Measurements from ENCODE around the gene IQSEC3.

DNA sequence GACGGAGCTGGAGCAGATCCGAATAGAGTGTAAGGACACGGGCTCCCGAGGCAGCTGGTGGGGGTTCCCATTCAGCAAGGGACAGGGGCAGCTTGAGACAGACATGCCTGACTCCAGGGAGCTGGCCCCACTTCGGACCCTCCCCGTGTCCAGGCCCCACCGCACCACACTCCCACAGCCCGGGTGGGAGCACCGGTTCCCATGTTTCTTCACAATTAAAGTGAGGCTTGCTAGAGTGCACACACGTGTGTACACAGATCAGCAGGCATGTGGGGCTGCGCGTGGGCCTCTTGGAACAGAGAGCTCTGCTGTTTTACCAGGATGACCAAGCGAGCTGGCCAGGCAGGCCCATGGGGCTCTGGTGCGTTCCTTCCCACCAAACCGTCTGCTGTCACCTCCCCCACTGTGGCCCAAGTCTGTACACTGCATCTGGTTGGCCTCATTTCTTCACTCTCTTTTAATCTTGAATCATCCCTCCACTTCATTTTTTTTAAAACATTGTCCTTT lies 99.3 kb downstream of the IQSEC3 start:
- TF ChIP-seq, protein P1, sequence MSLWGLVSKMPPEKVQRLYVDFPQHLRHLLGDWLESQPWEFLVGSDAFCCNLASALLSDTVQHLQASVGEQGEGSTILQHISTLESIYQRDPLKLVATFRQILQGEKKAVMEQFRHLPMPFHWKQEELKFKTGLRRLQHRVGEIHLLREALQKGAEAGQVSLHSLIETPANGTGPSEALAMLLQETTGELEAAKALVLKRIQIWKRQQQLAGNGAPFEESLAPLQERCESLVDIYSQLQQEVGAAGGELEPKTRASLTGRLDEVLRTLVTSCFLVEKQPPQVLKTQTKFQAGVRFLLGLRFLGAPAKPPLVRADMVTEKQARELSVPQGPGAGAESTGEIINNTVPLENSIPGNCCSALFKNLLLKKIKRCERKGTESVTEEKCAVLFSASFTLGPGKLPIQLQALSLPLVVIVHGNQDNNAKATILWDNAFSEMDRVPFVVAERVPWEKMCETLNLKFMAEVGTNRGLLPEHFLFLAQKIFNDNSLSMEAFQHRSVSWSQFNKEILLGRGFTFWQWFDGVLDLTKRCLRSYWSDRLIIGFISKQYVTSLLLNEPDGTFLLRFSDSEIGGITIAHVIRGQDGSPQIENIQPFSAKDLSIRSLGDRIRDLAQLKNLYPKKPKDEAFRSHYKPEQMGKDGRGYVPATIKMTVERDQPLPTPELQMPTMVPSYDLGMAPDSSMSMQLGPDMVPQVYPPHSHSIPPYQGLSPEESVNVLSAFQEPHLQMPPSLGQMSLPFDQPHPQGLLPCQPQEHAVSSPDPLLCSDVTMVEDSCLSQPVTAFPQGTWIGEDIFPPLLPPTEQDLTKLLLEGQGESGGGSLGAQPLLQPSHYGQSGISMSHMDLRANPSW (CRISPR knock-in tag; conservative IDR thresholded peaks at IDR 0.05; ENCODE audit: low read depth), result no peak
- TF ChIP-seq ESRRA (CRISPR knock-in tag; IDR thresholded peaks at IDR 0.05; ENCODE audit: borderline replicate concordance) (no peak), ZNF219 (CRISPR knock-in tag; IDR thresholded peaks at IDR 0.05; ENCODE audit: borderline replicate concordance) (no peak), HMGXB4 (CRISPR knock-in tag; IDR thresholded peaks at IDR 0.05) (no peak), ZBTB21 (CRISPR knock-in tag; IDR thresholded peaks at IDR 0.05; ENCODE audit: borderline replicate concordance) (no peak), NFE2L1 (CRISPR knock-in tag; IDR thresholded peaks at IDR 0.05) (no peak), CREB1 (CRISPR knock-in tag; IDR thresholded peaks at IDR 0.05) (no peak)
- TF ChIP-seq, protein P2, sequence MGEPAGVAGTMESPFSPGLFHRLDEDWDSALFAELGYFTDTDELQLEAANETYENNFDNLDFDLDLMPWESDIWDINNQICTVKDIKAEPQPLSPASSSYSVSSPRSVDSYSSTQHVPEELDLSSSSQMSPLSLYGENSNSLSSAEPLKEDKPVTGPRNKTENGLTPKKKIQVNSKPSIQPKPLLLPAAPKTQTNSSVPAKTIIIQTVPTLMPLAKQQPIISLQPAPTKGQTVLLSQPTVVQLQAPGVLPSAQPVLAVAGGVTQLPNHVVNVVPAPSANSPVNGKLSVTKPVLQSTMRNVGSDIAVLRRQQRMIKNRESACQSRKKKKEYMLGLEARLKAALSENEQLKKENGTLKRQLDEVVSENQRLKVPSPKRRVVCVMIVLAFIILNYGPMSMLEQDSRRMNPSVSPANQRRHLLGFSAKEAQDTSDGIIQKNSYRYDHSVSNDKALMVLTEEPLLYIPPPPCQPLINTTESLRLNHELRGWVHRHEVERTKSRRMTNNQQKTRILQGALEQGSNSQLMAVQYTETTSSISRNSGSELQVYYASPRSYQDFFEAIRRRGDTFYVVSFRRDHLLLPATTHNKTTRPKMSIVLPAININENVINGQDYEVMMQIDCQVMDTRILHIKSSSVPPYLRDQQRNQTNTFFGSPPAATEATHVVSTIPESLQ (CRISPR knock-in tag; IDR thresholded peaks at IDR 0.05), result no peak
